Activated T-cell treated with anti-CD3 and anti-CD28 coated beads, Interleukin-2, amount 50 U/mL, for 4 hours (primary cell): ENCODE data around the gene KIAA1549. TPM values are rescaled to one million over a fixed set of nuclear protein-coding genes. Genes with fewer than 3 reads are reported as not detected.
"Not testable (repeated sequence)": the region's sequence is repeated elsewhere in the genome, so short reads cannot be mapped to it uniquely, and the experiment has no call there.

Experiments used
- ATAC-seq, 2 donors: fragments of 200-7000 bp; cut with Tn5 transposase; one replicate each; pipeline ENCODE4 v1.10.0; 2021
- DNase-seq: peaks from one replicate; pipeline ENCODE4 v3.0.0-alpha.2; 2020
- H3K27me3 Mint-ChIP-seq: one replicate; pipeline ENCODE4 v1.8.0; 2021; ENCODE audit warnings: low read depth, mixed read lengths
- H3K36me3 Mint-ChIP-seq: one replicate; pipeline ENCODE4 v1.8.0; 2022; ENCODE audit warnings: mixed read lengths; ENCODE audit not compliant: insufficient read depth
- H3K4me1 Mint-ChIP-seq: one replicate; pipeline ENCODE4 v1.8.0; 2021; ENCODE audit warnings: low read depth, mixed read lengths
- H3K4me3 Mint-ChIP-seq: one replicate; pipeline ENCODE4 v1.8.0; 2021; ENCODE audit warnings: mild to moderate bottlenecking, moderate library complexity, mixed read lengths
- H3K9me3 Mint-ChIP-seq: one replicate; pipeline ENCODE4 v1.8.0; 2021; ENCODE audit warnings: mixed read lengths
- total RNA-seq, 3 donors: library from RNA; stranded (reverse); gene quantifications; one replicate each; pipeline ENCODE4 v1.2.1, GENCODE V29; 2021

The KIAA1549 gene
- under 1 TPM; 0.27 to 0.53 (median 0.46) TPM for total RNA-seq

- H3K4me1 Mint-ChIP-seq: peaks cover 13% of the 10 kb centered on the region
- H3K36me3 Mint-ChIP-seq: no peaks in the 10 kb centered on the region
- DNase-seq (peak; percentile 26), ATAC-seq (peak; percentile 88 to 90)
- H3K27me3 Mint-ChIP-seq: peaks cover 39% of the 10 kb centered on the region
- H3K4me3 Mint-ChIP-seq: peak within 1 kb of the TSS; percentile 85
- H3K9me3 Mint-ChIP-seq: no peaks in the 10 kb centered on the region
Observed at GRCh38 chr7:138981332-138982203, at the start of gene KIAA1549. Gene KIAA1549 (minus strand): TSS chr7:138981389. CDS start chr7:138981269, 120 bp downstream.

GRCh38 chr7:139029353-139029752 is 48.2 kb upstream of the KIAA1549 start:
- DNase-seq: no peak
- Mint-ChIP-seq H3K4me3 (no peak overlapping the region), H3K9me3 (no peaks in the 10 kb centered on the region), H3K27me3 (no peaks in the 10 kb centered on the region), H3K4me1 (peaks cover 7% of the 10 kb centered on the region), H3K36me3 (peaks cover 4% of the 10 kb centered on the region)
- ATAC-seq: no peak

DNA sequence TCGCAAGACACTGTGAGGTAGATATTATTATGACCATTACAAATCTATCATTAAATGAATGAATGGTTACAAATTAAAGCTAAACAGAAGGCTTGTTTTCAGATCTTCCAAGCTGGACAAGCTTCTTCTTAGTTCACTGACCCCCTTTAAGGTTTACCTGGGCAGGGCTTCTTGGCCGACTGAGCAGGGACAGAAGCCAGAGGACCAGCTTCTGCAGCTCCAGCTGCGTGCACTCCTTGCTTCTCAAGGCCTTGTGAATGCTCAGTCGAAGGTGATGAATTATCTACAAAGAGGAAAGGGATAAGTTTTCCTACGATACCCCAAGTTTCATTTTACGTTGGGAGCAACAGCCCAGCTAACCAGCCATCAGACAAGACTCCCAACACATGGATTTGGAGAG is 45.4 kb upstream of the KIAA1549 start:
- Mint-ChIP-seq H3K4me3 (no peak overlapping the region), H3K27me3 (no peaks in the 10 kb centered on the region), H3K9me3 (no peaks in the 10 kb centered on the region), H3K36me3 (peaks cover 4% of the 10 kb centered on the region), H3K4me1 (no peaks in the 10 kb centered on the region)
- no peak for DNase-seq
- ATAC-seq: no peak

DNA sequence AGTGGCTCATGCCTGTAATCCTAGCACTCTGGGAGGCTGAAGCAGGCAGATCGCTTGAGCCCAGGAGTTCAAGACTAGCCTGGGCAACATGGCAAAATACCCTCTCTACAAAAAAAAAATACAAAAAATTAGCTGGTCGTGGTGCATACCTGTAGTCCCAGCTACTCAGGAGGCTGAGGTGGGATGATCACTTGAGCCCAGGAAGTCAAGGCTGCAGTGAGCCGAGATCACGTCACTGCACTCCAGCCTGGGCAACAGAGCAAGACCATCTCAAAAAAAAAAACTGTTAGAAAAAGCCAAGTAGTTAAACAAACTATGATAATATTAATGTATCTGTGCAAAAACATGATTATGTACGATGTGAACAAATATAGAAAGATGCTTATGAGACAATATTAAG is 44.7 kb upstream of the KIAA1549 start:
- not testable (repeated sequence) for H3K36me3 Mint-ChIP-seq, ATAC-seq, H3K4me1 Mint-ChIP-seq, H3K9me3 Mint-ChIP-seq, H3K4me3 Mint-ChIP-seq, DNase-seq, H3K27me3 Mint-ChIP-seq

GRCh38 chr7:139023076-139023475 is 41.9 kb upstream of the KIAA1549 start:
- no peak for DNase-seq
- Mint-ChIP-seq H3K27me3 (no peaks in the 10 kb centered on the region), H3K4me1 (no peaks in the 10 kb centered on the region), H3K9me3 (no peaks in the 10 kb centered on the region), H3K36me3 (peaks cover 2% of the 10 kb centered on the region), H3K4me3 (no peak overlapping the region)
- no peak for ATAC-seq

- H3K27me3 Mint-ChIP-seq: no peaks in the 10 kb centered on the region
- no peaks in the 10 kb centered on the region for H3K9me3 Mint-ChIP-seq
- ATAC-seq: no peak
- no peaks in the 10 kb centered on the region for H3K4me1 Mint-ChIP-seq
- no peak for DNase-seq
- H3K36me3 Mint-ChIP-seq: peaks cover 2% of the 10 kb centered on the region
- H3K4me3 Mint-ChIP-seq: no peak overlapping the region
Observed at GRCh38 chr7:139022286-139022685, 41.1 kb upstream of the KIAA1549 start.

DNA sequence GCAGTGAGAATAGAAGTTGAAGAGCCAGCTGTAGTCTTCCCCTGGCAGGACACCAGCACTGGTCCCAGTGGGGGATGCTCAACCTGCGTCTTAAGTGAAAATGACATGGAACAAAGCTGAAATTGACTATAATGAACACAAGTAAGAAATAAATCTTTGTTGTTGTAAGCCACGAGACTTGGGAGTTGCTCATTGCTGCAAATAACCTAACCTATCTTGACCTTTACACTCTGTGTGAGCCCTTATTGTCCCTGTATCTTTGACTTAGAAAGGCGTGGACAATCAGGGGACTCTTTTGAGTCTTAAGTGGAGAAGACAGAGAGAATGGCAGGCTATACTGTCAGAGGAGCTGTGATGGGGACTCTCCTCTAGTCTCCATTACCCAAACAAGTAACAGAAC is 37.7 kb upstream of the KIAA1549 start:
- peaks cover 3% of the 10 kb centered on the region for H3K4me1 Mint-ChIP-seq
- DNase-seq: no peak
- no peak for ATAC-seq
- H3K9me3 Mint-ChIP-seq: no peaks in the 10 kb centered on the region
- no peak overlapping the region for H3K4me3 Mint-ChIP-seq
- H3K27me3 Mint-ChIP-seq: no peaks in the 10 kb centered on the region
- H3K36me3 Mint-ChIP-seq: no peaks in the 10 kb centered on the region

GRCh38 chr7:139016931-139017511 is 35.8 kb upstream of the KIAA1549 start:
- Mint-ChIP-seq H3K9me3 (no peaks in the 10 kb centered on the region), H3K27me3 (no peaks in the 10 kb centered on the region), H3K4me3 (no peak overlapping the region), H3K36me3 (no peaks in the 10 kb centered on the region), H3K4me1 (peaks cover 3% of the 10 kb centered on the region)
- peak; percentile 61 for DNase-seq
- peak; percentile 89 to 92 for ATAC-seq

- ATAC-seq (no peak), DNase-seq (no peak)
- Mint-ChIP-seq H3K4me1 (no peaks in the 10 kb centered on the region), H3K27me3 (no peaks in the 10 kb centered on the region), H3K9me3 (no peaks in the 10 kb centered on the region), H3K36me3 (no peaks in the 10 kb centered on the region), H3K4me3 (no peak overlapping the region)
Observed at GRCh38 chr7:139011373-139011772, 30.2 kb upstream of the KIAA1549 start.

GRCh38 chr7:139004321-139005090 is 23.3 kb upstream of the KIAA1549 start:
- Mint-ChIP-seq H3K9me3 (peaks cover 3% of the 10 kb centered on the region), H3K27me3 (peaks cover 6% of the 10 kb centered on the region), H3K4me1 (peaks cover under 1% of the 10 kb centered on the region), H3K36me3 (no peaks in the 10 kb centered on the region), H3K4me3 (no peak overlapping the region)
- DNase-seq (no peak), ATAC-seq (no peak)

DNA sequence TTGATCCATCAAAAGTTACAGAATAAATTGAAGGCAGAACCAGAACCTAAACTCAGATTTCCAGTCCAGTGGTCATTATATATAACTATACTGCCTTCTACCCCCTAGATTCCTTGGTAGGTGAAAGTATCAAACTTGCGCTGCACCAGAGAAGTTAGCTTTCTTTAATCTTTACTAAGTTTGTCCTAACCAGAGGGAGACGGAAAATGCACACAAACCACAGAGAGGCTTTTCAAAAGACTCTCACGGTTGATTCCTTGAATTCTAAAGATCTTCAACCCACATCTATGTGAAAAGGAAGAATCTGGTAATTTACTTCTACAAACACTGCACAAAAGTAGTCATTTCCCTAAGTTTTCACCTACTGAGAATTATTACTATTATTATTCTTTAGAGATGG is 18.2 kb upstream of the KIAA1549 start:
- H3K36me3 Mint-ChIP-seq: no peaks in the 10 kb centered on the region
- peaks cover 3% of the 10 kb centered on the region for H3K9me3 Mint-ChIP-seq
- no peak for DNase-seq
- ATAC-seq: no peak
- no peak overlapping the region for H3K4me3 Mint-ChIP-seq
- H3K27me3 Mint-ChIP-seq: peaks cover 8% of the 10 kb centered on the region
- peaks cover 4% of the 10 kb centered on the region for H3K4me1 Mint-ChIP-seq

- H3K4me3 Mint-ChIP-seq: no peak overlapping the region
- no peaks in the 10 kb centered on the region for H3K4me1 Mint-ChIP-seq
- DNase-seq (no peak), ATAC-seq (no peak)
- peaks cover 30% of the 10 kb centered on the region for H3K27me3 Mint-ChIP-seq
- H3K9me3 Mint-ChIP-seq: peaks cover 7% of the 10 kb centered on the region
- H3K36me3 Mint-ChIP-seq: no peaks in the 10 kb centered on the region
Observed at GRCh38 chr7:138992052-138992531, 10.9 kb upstream of the KIAA1549 start.

DNA sequence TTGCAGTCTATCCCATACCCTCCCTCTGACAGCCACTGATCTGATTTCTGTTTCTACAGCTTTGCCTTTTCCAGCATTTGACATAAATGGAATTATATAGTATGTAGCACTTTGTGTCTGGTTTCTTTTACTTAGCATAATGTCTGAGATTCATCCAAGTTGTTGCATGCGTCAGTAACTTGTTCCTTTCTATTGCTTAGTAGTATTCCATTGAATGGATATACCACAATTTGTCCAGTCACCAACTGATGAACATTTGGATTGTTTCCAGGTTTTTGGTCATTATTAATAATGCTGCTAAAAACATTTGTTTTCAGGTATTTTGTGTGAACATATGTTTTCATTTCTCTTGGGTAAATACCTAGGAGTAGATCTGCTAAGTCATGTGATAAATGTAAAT is 6.5 kb upstream of the KIAA1549 start:
- Mint-ChIP-seq H3K27me3 (peaks cover 26% of the 10 kb centered on the region), H3K9me3 (peaks cover 7% of the 10 kb centered on the region), H3K4me1 (no peaks in the 10 kb centered on the region), H3K36me3 (no peaks in the 10 kb centered on the region), H3K4me3 (no peak overlapping the region)
- DNase-seq (no peak), ATAC-seq (no peak)

DNA sequence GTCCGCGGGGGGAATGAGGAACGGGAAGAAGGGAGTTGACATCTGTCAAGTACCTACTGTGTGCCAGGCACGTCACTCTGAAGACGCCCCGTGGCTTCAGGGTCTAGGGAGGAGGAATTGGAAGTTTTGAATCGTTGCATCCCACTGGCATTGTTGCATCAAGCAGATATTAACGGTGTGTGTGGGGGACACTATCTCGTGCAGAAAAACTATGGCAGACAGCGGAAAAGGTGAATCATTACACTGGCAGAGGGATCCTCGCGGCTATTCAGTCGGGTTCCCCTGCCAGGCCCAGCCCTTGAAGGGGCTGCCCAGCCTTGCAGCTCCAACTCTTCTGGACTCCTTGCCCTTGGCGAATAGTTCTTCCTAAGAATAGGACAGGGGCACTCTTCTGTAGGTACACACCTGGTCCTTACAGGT is 1.0 kb upstream of the KIAA1549 start:
- peaks cover 39% of the 10 kb centered on the region for H3K27me3 Mint-ChIP-seq
- no peaks in the 10 kb centered on the region for H3K36me3 Mint-ChIP-seq
- DNase-seq (no peak), ATAC-seq (no peak)
- no peaks in the 10 kb centered on the region for H3K9me3 Mint-ChIP-seq
- H3K4me3 Mint-ChIP-seq: peak overlapping the region; percentile 59
- peaks cover 13% of the 10 kb centered on the region for H3K4me1 Mint-ChIP-seq
